ENCODE results near the gene FBXL14. TPM values are rescaled to one million over a fixed set of nuclear protein-coding genes. Genes with fewer than 3 reads are reported as not detected.

Gene FBXL14
- total RNA-seq, 1 donor from 2014 or later, result 21.6 TPM

- H3K4me1 Mint-ChIP-seq, result peaks cover 30% of the 10 kb centered on the region
- ChIA-PET CTCF (interaction anchor here (1.0 to 1.5 kb wide), 4 partner anchors 50 to 416 kb away, joined by 3 to 8 read pairs (median 6); no protein-coding TSS in a partner anchor), POLR2A (interaction anchor here (0.6 to 0.7 kb wide), 2 partner anchors 29 to 996 kb away, joined by 3 to 7 read pairs; no protein-coding TSS in a partner anchor)
- peak; percentile 82 for ATAC-seq (ENCODE audit: low read depth)
- intact Hi-C loops (cut with micrococcal nuclease), result loop anchor here (1.0 kb wide), 2 partner anchors 21 to 50 kb away; no protein-coding TSS in a partner anchor
- peaks cover 47% of the 10 kb centered on the region for H3K27me3 Mint-ChIP-seq
- H3K9me3 Mint-ChIP-seq, result no peaks in the 10 kb centered on the region
- H3K4me3 Mint-ChIP-seq, result peak overlapping the region; percentile 76
- peak overlapping the region; percentile 13 for H3K27ac Mint-ChIP-seq
- no peaks in the 10 kb centered on the region for H3K36me3 Mint-ChIP-seq (ENCODE audit: low read depth)
- peak; percentile 25 for DNase-seq
- no peak for TF ChIP-seq CTCF (IDR thresholded peaks at IDR 0.05)
Observed at GRCh38 chr12:1533602-1534304, 60.6 kb downstream of the FBXL14 start.

DNA sequence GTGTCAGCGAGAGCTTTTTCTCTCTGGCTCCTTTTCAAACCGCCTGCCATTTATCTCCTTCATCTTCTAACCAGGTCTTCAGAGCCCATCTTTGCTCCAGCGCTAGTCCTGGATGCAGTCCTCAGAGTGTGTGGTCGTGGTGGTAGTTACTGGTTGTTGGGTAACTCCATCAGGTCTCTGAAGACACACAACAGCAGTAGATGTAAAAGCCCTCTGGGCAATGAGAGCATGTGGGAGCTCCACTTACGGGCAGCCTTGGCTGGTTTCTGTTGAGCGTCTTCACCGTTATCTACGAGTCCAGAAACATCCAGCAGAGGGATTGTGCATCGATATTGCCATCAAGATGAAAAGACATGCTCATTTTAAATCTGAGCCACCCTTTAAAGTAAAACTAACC, 61.2 kb downstream of the FBXL14 start:
- POLR2A ChIA-PET, result no interaction called here
- TF ChIP-seq CTCF (IDR thresholded peaks at IDR 0.05), result no peak
- Mint-ChIP-seq H3K4me3 (peak overlapping the region; percentile 76), H3K27me3 (peaks cover 49% of the 10 kb centered on the region), H3K27ac (no peak overlapping the region), H3K4me1 (peaks cover 30% of the 10 kb centered on the region), H3K36me3 (ENCODE audit: low read depth) (no peaks in the 10 kb centered on the region), H3K9me3 (no peaks in the 10 kb centered on the region)
- ATAC-seq (ENCODE audit: low read depth), result peak; percentile 40
- DNase-seq, result no peak
- CTCF ChIA-PET, result interaction anchor here (1.2 to 1.5 kb wide), 2 partner anchors 72 to 415 kb away, joined by 4 to 7 read pairs; no protein-coding TSS in a partner anchor
- intact Hi-C loops (cut with micrococcal nuclease), result loop anchor here (1.0 kb wide), 2 partner anchors 21 to 50 kb away; no protein-coding TSS in a partner anchor

DNA sequence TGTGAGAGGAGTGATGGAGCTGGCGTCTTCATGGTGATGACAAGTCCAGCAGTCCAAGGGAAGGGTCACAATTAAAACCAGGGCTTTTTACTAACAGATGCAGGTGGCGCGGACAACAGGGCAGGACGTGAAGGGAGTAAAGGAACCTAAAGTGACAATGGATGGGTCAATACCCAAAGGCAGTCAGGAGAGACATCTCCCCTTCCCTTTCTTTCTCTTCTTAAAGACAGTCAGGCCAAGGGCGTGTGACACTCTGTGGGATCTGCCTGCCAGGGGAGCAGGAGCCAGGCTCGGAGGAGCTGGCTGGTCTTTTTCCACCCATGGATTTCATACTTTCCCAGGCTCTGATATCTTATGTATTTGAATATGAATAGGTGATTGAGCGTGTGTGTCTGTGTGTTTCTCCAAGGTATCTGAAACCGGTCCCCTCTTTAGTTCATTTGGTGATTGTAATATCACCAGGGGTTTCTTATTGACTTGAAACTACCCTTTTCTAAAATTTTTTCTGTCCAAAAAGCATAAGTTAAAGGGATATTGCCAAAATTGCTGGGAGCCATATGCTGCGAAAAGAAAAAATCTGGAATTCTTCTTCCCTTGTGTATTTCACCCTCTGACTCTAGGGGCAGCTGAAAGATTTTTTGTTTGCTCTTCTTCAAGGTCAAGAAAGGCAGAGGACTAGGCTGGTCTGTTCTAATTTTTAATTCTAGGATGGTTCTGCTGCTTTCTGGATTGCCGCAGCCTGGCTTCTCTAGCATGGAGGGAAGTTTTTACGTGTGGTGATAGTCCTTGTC, 61.8 kb downstream of the FBXL14 start:
- ChIA-PET CTCF (interaction anchor here (1.2 to 1.5 kb wide), 2 partner anchors 73 to 414 kb away, joined by 4 to 7 read pairs; no protein-coding TSS in a partner anchor), POLR2A (interaction anchor here (0.6 kb wide), 1 partner anchor 22 kb away, joined by 5 read pairs; no protein-coding TSS in a partner anchor)
- Mint-ChIP-seq H3K36me3 (ENCODE audit: low read depth) (no peaks in the 10 kb centered on the region), H3K27ac (no peak overlapping the region), H3K4me1 (peaks cover 30% of the 10 kb centered on the region), H3K4me3 (peak overlapping the region; percentile 76), H3K27me3 (peaks cover 50% of the 10 kb centered on the region), H3K9me3 (no peaks in the 10 kb centered on the region)
- DNase-seq (no peak), ATAC-seq (ENCODE audit: low read depth) (no peak)
- intact Hi-C loops (cut with micrococcal nuclease), result loop anchor here (1.0 kb wide), 2 partner anchors 22 to 51 kb away; no protein-coding TSS in a partner anchor
- no peak for TF ChIP-seq CTCF (IDR thresholded peaks at IDR 0.05)

DNA sequence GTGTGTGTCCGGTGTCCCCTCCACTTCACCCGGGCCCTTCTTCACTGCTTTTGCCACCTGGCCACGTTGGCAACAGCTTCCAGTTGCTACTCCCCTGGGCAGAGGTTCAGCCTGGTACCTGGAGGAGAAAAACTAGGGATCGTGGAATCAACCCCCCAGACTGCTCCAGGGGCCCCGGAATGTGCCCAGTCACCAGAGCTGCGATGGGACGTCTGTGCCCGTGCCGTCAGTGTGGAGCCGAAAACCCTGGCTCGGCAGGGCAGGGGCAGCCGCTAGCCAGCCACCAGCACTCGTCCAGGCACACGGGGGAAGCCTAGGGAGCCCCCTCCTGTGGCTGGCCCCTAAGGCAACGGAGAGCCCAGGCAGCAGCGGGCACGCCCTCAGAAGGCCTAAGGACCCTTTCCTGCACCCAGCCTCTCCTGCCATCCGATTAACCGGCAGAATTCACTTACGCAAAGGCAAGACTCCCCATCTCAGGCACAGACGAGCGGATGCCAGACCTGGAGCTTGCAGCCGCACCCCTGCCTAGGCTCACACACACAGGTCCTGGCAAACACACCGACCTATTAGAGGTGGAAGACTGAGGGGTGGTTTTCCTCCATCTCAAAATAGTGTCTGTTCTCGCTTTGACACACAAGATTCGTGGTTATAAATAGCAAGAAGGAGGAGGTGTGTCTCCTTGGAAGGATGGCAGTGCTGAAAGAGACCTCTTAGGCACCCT, 62.6 kb downstream of the FBXL14 start:
- H3K9me3 Mint-ChIP-seq, result no peaks in the 10 kb centered on the region
- peaks cover 50% of the 10 kb centered on the region for H3K27me3 Mint-ChIP-seq
- H3K4me1 Mint-ChIP-seq, result peaks cover 30% of the 10 kb centered on the region
- no peak for DNase-seq
- H3K4me3 Mint-ChIP-seq, result peak overlapping the region; percentile 76
- ATAC-seq (ENCODE audit: low read depth), result no peak
- intact Hi-C loops (cut with micrococcal nuclease), result no loop called here
- CTCF ChIA-PET, result interaction anchor here (1.5 kb wide), 1 partner anchor 413 kb away, joined by 7 read pairs; no protein-coding TSS in a partner anchor
- POLR2A ChIA-PET, result interaction anchor here (0.6 kb wide), 1 partner anchor 23 kb away, joined by 5 read pairs; no protein-coding TSS in a partner anchor
- H3K27ac Mint-ChIP-seq, result peak overlapping the region; percentile 36
- no peaks in the 10 kb centered on the region for H3K36me3 Mint-ChIP-seq (ENCODE audit: low read depth)
- no peak for TF ChIP-seq CTCF (IDR thresholded peaks at IDR 0.05)

All from activated B cell treated with CpG ODN at 0.5 μM for 24 hours (primary cell).